ENCODE data around the gene GRB10. TPM values are rescaled to one million over a fixed set of nuclear protein-coding genes. Genes with fewer than 3 reads are reported as not detected.

GRB10 gene
- total RNA-seq, 2 experiments from 2014 or later, result 5.9 to 8.4 TPM

GRCh38 chr7:50664461-50664922, 118.2 kb downstream of the GRB10 start:
- H3K4me1 ChIP-seq (ENCODE audit: insufficient read depth, low read length), result peaks cover 52% of the 10 kb centered on the region
- DNase-seq (peak in 3 of 14 experiments; percentile 7 to 22 (median 7)), ATAC-seq (ENCODE audit: poor library complexity) (no peak)
- POLR2A ChIA-PET, result no interaction called here
- intact Hi-C loops (cut with DNase I, micrococcal nuclease), result no loop called here
- H3K4me3 Mint-ChIP-seq, result no peak overlapping the region
- no peaks in the 10 kb centered on the region for H3K27me3 Mint-ChIP-seq
- H3K27ac Mint-ChIP-seq, result no peak overlapping the region
- H3K4me1 Mint-ChIP-seq (ENCODE audit: low read depth), result peaks cover 50% of the 10 kb centered on the region
- TF ChIP-seq CTCF (IDR thresholded peaks at IDR 0.05), result no peak
- CTCF ChIA-PET, result no interaction called here
- no peaks in the 10 kb centered on the region for H3K9me3 ChIP-seq (ENCODE audit: control insufficient read depth in 1 of 2, insufficient read depth in 1 of 2, low read length in 2 of 2)
- no peak overlapping the region for H3K27ac ChIP-seq (ENCODE audit: low read depth in 1 of 2, low read length in 2 of 2)
- no peaks in the 10 kb centered on the region for H3K27me3 ChIP-seq (ENCODE audit: control insufficient read depth in 1 of 2, insufficient read depth in 2 of 2, low read length in 2 of 2)
- H3K9me3 Mint-ChIP-seq, result no peaks in the 10 kb centered on the region
- no peaks in the 10 kb centered on the region for H3K36me3 Mint-ChIP-seq (ENCODE audit: low read depth)
- no peaks in the 10 kb centered on the region for H3K36me3 ChIP-seq (ENCODE audit: insufficient read depth, low read length)
- no peak overlapping the region for H3K4me3 ChIP-seq (ENCODE audit: low read length)

GRCh38 chr7:50663396-50664102, 119.1 kb downstream of the GRB10 start:
- Mint-ChIP-seq H3K4me3 (peak overlapping the region; percentile 15), H3K36me3 (ENCODE audit: low read depth) (no peaks in the 10 kb centered on the region), H3K27ac (peak overlapping the region; percentile 81), H3K4me1 (ENCODE audit: low read depth) (peaks cover 51% of the 10 kb centered on the region), H3K27me3 (no peaks in the 10 kb centered on the region), H3K9me3 (no peaks in the 10 kb centered on the region)
- no peak overlapping the region for H3K4me3 ChIP-seq (ENCODE audit: low read length)
- peaks cover 54% of the 10 kb centered on the region for H3K4me1 ChIP-seq (ENCODE audit: insufficient read depth, low read length)
- H3K27ac ChIP-seq (ENCODE audit: low read depth in 1 of 2, low read length in 2 of 2), result no peak overlapping the region
- no peaks in the 10 kb centered on the region for H3K27me3 ChIP-seq (ENCODE audit: control insufficient read depth in 1 of 2, insufficient read depth in 2 of 2, low read length in 2 of 2)
- ChIA-PET POLR2A (interaction anchor here (1.2 kb wide), 1 partner anchor 595 kb away, joined by 3 read pairs; no protein-coding TSS in a partner anchor), CTCF (no interaction called here)
- no peaks in the 10 kb centered on the region for H3K9me3 ChIP-seq (ENCODE audit: control insufficient read depth in 1 of 2, insufficient read depth in 1 of 2, low read length in 2 of 2)
- ATAC-seq (ENCODE audit: poor library complexity) (no peak), DNase-seq (no peak)
- H3K36me3 ChIP-seq (ENCODE audit: insufficient read depth, low read length), result no peaks in the 10 kb centered on the region
- no peak for TF ChIP-seq CTCF (IDR thresholded peaks at IDR 0.05)
- intact Hi-C loops (cut with DNase I, micrococcal nuclease), result loop anchor here in 1 of 2 experiments (2.0 kb wide), 1 partner anchor 17 kb away; no protein-coding TSS in a partner anchor

- H3K36me3 ChIP-seq (ENCODE audit: insufficient read depth, low read length), result no peaks in the 10 kb centered on the region
- H3K9me3 ChIP-seq (ENCODE audit: control insufficient read depth in 1 of 2, insufficient read depth in 1 of 2, low read length in 2 of 2), result no peaks in the 10 kb centered on the region
- H3K36me3 Mint-ChIP-seq (ENCODE audit: low read depth), result no peaks in the 10 kb centered on the region
- no peak for DNase-seq
- no peak for ATAC-seq (ENCODE audit: poor library complexity)
- H3K27ac Mint-ChIP-seq, result peak overlapping the region; percentile 81
- peak overlapping the region; percentile 12 for H3K4me3 Mint-ChIP-seq
- H3K27me3 Mint-ChIP-seq, result no peaks in the 10 kb centered on the region
- H3K27ac ChIP-seq (ENCODE audit: low read depth in 1 of 2, low read length in 2 of 2), result no peak overlapping the region
- peaks cover 51% of the 10 kb centered on the region for H3K4me1 Mint-ChIP-seq (ENCODE audit: low read depth)
- H3K4me3 ChIP-seq (ENCODE audit: low read length), result no peak overlapping the region
- CTCF ChIA-PET, result interaction anchor here (1.5 kb wide), 1 partner anchor 13 kb away, joined by 3 read pairs; no protein-coding TSS in a partner anchor
- TF ChIP-seq CTCF (IDR thresholded peaks at IDR 0.05), result no peak
- H3K9me3 Mint-ChIP-seq, result no peaks in the 10 kb centered on the region
- H3K4me1 ChIP-seq (ENCODE audit: insufficient read depth, low read length), result peaks cover 54% of the 10 kb centered on the region
- POLR2A ChIA-PET, result interaction anchor here (1.2 kb wide), 2 partner anchors 10 to 594 kb away, joined by 3 read pairs; no protein-coding TSS in a partner anchor
- H3K27me3 ChIP-seq (ENCODE audit: control insufficient read depth in 1 of 2, insufficient read depth in 2 of 2, low read length in 2 of 2), result no peaks in the 10 kb centered on the region
- intact Hi-C loops (cut with DNase I, micrococcal nuclease), result loop anchor here in 1 of 2 experiments (2.0 kb wide), 1 partner anchor 18 kb away; no protein-coding TSS in a partner anchor
Observed at GRCh38 chr7:50662996-50663395, 119.7 kb downstream of the GRB10 start.
